Gastrocnemius medialis (tissue), 4 donors: ENCODE measurements around the gene OR2H2.

Source experiments
- CTCF ChIP-seq, 5 experiments: fragments of 450-650 bp in 3 of 5; fragments of 200-600 bp in 2 of 5; sonication (generic) in 2 of 5; IDR thresholded peaks in 4 of 5; conservative IDR thresholded peaks in 1 of 5; 1 replicate in 4 of 5; 2 replicates in 1 of 5; pipeline ENCODE4 v1.5.1; 2016 to 2019; ENCODE audit warnings: antibody characterized with exemption in 5 of 5, mild to moderate bottlenecking in 3 of 5, moderate library complexity in 3 of 5
- POLR2A ChIP-seq, 2 donors: fragments of 450-650 bp; IDR thresholded peaks; one replicate each; pipeline ENCODE4 v1.6.1; 2017; ENCODE audit warnings: antibody characterized with exemption in 2 of 2, mild to moderate bottlenecking in 2 of 2, moderate library complexity in 2 of 2

- TF ChIP-seq CTCF (IDR thresholded peaks at IDR 0.05 in 4 of 5, conservative IDR thresholded peaks at IDR 0.05 in 1 of 5) (no peak), POLR2A (IDR thresholded peaks at IDR 0.05) (no peak)
Measured at GRCh38 chr6:29619578-29620160, 34.7 kb downstream of the OR2H2 start.
